Fibroblast of skin of left quadriceps (primary cell): ENCODE results near the gene SUPT6H.
"Not testable (repeated sequence)": the region's sequence is repeated elsewhere in the genome, so short reads cannot be mapped to it uniquely, and the experiment has no call there.

ENCODE experiments used
- DNase-seq, 2 experiments: peaks; one replicate each; pipeline ENCODE4 v3.0.0-alpha.2; 2013; ENCODE audit warnings: low read depth in 2 of 2

SUPT6H gene

DNA sequence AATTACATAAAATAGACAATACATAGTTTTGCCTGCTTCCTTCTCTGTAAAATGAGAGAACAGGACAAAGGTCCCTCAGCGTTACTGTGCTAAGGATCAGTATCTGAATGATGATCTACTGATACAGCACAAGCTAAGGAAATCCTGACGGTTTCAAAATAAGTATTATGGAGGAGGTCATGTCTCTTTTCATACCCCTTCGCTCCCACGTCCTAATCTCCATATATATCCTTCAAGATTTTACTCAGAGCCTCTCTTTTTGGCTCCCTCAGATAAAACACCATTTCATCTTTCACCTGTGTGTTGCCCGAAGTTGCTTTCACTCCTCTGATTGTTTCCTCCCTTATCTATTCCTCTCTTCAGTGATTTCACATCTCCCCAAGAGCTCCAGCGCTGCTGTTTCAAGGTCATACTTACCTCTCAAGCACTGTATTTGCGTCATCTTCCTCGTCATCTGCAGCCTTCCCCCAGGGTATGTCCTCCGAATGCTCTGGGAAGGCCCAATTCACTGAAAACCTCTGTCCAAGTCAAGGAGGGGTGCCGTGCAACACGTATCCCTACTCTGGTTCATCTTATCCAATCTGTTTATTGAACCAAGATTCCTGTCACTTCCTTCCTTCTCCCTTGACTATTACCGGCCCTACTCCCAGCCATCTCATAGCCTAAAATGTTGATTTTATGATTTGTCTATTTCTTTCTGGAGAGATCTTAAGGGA lies 15.8 kb upstream of the SUPT6H start:
- no peak for DNase-seq

- DNase-seq = no peak
These were observed 13.3 kb upstream of the SUPT6H start for GRCh38 chr17:28648698-28649097.

DNA sequence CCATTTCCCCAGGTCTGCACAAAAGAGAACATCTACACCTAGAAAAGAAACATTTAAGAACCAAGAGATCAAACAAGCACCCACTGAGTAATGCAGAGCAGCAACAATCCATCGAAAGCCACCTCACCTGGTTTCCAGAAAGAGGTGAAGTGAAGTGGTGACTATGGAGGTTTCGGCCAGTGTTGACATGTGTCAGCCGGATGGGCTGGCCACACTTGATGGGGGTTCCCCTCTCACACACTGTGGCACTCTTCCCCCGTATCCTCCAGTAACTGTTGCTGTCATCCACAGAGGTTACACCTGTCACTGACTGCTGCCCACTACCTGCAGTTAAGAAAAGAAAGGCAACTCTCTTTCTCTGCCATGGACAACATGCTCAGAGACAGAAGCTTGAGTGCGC lies 6.8 kb upstream of the SUPT6H start:
- no peak for DNase-seq

GRCh38 chr17:28657756-28658155 lies 4.2 kb upstream of the SUPT6H start:
- DNase-seq = no peak

DNA sequence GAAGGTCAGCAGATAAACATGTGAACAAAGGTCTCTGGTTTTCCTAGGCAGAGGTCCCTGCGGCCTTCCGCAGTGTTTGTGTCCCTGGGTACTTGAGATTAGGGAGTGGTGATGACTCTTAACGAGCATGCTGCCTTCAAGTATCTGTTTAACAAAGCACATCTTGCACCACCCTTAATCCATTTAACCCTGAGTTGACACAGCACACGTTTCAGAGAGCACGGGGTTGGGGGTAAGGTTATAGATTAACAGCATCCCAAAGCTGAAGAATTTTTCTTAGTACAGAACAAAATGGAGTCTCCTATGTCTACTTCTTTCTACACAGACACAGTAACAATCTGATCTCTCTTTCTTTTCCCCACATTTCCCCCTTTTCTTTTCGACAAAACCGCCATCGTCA lies 3.7 kb upstream of the SUPT6H start:
- not testable (repeated sequence) for DNase-seq

DNA sequence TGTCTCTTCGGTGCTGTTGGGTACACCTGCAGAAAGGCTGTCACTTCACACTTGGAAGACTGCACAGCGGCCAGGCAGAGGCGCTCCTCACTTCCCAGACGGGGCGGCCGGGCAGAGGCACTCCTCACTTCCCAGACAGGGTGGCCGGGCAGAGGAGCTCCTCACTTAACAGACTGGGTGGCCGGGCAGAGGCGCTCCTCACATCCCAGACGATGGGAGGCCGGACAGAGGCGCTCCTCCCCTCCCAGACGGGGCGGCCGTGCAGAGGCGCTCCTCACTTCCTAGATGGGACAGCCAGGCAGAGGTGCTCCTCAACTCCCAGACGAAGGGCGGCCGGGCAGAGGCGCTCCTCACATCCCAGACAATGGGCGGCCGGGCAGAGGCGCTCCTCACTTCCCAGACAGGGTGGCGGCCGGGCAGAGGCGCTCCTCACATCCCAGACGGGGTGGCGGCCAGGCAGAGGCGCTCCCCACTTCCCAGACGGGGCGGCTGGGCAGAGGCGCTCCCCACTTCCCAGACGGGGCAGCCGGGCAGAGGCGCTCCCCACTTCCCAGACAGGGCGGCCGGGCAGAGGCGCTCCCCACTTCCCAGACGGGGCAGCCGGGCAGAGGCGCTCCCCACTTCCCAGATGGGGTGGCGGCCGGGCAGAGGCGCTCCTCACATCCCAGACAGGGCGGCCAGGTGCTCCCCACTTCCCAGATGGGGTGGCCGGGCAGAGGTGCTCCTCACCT lies 3.1 kb upstream of the SUPT6H start:
- DNase-seq = not testable (repeated sequence)

DNA sequence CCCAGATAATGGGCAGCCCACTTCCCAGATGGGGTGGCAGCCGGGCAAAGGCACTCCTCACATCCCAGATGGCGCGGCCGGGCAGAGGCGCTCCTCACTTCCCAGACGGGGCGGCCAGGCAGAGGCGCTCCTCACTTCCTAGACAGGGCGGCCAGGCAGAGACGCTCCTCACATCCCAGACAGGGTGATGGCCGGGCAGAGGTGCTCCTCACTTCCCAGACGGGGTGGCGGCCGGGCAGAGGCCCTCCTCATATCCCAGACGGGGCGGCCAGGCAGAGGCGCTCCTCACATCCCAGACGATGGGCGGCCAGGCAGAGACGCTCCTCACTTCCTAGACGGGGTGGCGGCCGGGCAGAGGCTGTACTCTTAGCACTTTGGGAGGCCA lies 2.5 kb upstream of the SUPT6H start:
- DNase-seq = not testable (repeated sequence)

GRCh38 chr17:28662527-28662829 lies 473 bp downstream of the SUPT6H start:
- no peak for DNase-seq

- no peak for DNase-seq
These were observed 1.7 kb downstream of the SUPT6H start for GRCh38 chr17:28663723-28664122.

DNA sequence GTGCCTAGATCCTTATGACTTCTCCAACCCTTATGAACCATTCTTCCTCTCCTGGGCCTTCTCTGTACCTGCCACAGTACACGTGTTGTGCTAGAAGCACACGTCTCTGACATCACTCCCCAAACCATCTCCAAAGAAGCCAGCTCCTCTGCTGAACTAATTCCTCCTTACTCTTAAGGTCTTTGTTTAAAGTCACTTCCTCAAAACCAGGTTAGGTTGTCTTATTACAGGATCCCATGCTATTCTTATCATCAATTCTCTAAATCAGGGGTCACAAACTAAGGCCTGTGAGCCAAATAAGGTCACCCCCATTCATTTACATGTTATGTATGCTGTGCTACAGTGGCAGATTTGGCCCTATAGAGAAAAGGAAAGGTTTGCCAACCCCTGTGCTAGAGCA lies 4.0 kb downstream of the SUPT6H start:
- no peak for DNase-seq

DNA sequence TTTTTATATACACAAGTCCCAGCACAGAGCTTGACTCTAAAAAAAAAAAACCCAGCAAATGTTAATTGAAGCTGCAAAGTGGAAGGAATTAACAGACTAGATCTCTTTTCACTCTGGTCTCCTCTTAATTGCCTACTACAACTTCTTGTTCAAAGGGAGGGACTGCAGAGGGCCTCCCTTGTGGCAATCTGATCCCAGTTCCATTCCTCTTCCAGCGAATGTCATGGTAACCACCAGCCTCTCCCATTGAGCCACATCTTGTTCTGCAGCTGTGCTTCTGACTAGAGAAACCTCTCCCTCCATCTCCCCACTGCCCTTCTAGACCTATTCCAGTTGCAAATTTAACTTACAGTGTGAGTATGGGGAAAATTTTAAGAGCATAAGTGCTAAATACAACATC lies 5.9 kb downstream of the SUPT6H start:
- no peak for DNase-seq

- no peak for DNase-seq
These were observed 7.9 kb downstream of the SUPT6H start for GRCh38 chr17:28669918-28670317.

DNA sequence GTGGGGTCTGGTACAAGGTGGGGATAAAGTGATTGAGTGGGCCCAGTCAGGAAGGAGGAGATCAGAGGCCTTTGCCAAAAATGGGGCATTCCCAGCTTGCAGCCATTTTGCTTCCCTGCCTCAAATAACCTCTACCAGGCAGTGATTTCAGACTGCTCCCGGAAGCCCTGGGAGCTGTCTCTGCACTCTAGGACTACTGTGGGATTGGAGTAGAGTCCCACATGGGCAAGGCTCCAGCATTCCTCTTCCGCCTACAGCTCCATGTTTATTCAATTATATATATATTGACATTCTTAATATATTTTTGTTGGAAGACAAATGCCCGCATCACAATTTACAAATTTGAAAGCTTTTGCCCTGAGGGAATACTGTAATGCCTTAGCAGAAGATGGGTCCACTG lies 13.5 kb downstream of the SUPT6H start:
- DNase-seq = no peak

DNA sequence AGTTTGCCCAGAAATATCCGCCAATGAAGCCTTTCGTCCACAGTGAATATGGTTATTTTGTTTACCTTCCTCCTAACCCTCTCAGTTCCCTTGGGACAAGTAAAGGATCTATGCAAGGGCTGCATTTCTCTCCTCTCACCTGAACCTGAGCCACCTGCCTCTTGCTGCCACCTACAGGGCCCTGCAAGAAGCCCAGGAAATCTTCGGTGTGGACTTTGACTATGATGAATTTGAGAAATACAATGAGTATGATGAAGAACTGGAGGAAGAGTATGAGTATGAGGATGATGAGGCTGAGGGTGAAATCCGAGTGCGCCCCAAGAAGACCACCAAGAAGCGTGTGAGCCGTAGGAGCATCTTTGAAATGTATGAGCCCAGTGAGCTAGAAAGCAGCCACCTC lies 14.0 kb downstream of the SUPT6H start:
- no peak for DNase-seq

DNA sequence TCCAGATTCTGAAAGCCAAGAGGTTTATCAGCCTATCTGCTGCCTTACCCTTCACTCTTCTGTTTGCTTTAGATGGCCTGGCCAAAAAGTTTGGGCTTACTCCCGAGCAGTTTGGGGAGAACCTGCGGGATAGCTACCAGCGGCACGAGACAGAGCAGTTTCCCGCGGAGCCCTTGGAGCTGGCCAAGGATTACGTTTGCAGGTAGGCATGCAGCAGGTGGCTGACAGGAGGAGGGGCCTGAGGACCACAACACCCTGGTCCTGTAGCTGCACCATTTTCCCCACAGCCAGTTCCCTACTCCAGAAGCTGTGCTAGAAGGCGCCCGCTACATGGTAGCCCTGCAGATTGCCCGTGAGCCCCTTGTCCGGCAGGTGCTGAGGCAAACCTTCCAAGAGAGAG lies 20.6 kb downstream of the SUPT6H start:
- DNase-seq = no peak

- peak in 1 of 2 experiments; percentile 4 for DNase-seq
These were observed 23.0 kb downstream of the SUPT6H start for GRCh38 chr17:28684963-28685362.

GRCh38 chr17:28685366-28685765 lies 23.4 kb downstream of the SUPT6H start:
- no peak for DNase-seq

GRCh38 chr17:28686296-28686695 lies 24.3 kb downstream of the SUPT6H start:
- no peak for DNase-seq

GRCh38 chr17:28688481-28688880 lies 26.5 kb downstream of the SUPT6H start:
- no peak for DNase-seq

DNA sequence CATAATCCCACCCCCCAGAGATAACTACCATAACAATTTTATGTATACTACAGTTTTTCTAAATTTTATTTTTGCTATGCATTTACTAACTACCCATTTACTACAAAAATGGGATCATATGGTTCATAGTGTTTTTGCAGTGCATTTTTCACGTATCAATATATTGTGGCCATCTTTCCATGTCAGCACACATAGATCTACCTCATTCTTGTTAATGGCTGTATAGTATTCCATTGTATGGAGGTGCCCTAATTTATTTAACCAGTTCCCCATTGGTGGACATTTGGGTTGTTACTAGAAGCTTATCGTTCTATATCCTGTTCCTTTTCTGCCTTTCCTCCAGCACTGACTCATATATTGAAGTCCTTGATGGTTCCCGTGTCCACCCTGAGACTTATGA lies 27.0 kb downstream of the SUPT6H start:
- no peak for DNase-seq

GRCh38 chr17:28693869-28694268 lies 31.9 kb downstream of the SUPT6H start:
- no peak for DNase-seq

- no peak for DNase-seq
These were observed 36.4 kb downstream of the SUPT6H start for GRCh38 chr17:28698253-28698941.

DNA sequence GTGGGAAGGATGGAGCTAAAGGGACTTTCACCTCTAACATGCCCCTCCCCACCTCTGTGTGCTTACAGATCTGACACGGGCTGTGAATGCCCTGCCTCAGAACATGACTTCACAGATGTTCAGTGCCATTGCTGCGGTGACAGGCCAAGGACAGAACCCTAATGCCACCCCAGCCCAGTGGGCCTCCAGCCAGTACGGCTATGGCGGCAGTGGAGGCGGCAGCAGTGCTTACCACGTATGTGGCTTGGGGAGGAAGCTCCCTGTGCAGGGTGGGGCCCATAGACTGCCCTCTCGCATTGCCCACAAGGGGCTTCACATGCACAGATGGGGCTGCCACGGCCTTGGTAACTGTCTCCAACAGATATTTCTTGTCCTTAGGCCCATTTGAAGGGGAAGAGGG lies 38.3 kb downstream of the SUPT6H start:
- DNase-seq = no peak
